K562 (cell line): ENCODE measurements around the gene ZNF77. TPM values are rescaled to one million over a fixed set of nuclear protein-coding genes. Genes with fewer than 3 reads are reported as not detected.

Experiments
- ATF6 ChIP-seq: sonication (generic); formaldehyde crosslinking; IDR thresholded peaks from 2 replicates; pipeline ENCODE4 v1.4.0; 2020; ENCODE audit warnings: mild to moderate bottlenecking, missing genetic modification reagents
- CBX2 ChIP-seq: fragments of 200-600 bp; sonication (generic); IDR thresholded peaks from one replicate; pipeline ENCODE4 v1.6.1; 2012; ENCODE audit warnings: mild to moderate bottlenecking, low read length, inconsistent platforms; ENCODE audit not compliant: insufficient read depth, poor library complexity, severe bottlenecking
- FOSL1 ChIP-seq: fragments of 200-800 bp; sonication (Bioruptor generic); conservative IDR thresholded peaks from 2 replicates; pipeline ENCODE4 v1.6.1; 2016; ENCODE audit warnings: missing genetic modification characterization, missing compliant biosample characterization
- FOXA3 ChIP-seq, 2 experiments: fragments of 450-650 bp in 1 of 2; sonication (generic) in 1 of 2; formaldehyde crosslinking; IDR thresholded peaks in 1 of 2; conservative IDR thresholded peaks in 1 of 2; 2 replicates each; pipeline versions ENCODE4 v1.4.0 to v1.8.0; 2020 to 2022; ENCODE audit warnings: mild to moderate bottlenecking in 2 of 2, missing genetic modification reagents in 1 of 2
- HDAC1 ChIP-seq, 2 experiments: fragments of 450-650 bp; IDR thresholded peaks; 2 replicates each; pipeline ENCODE4 v1.6.1; 2016 to 2017; ENCODE audit warnings: inconsistent platforms in 1 of 2, mild to moderate bottlenecking in 1 of 2, moderate library complexity in 1 of 2
- HMGXB4 ChIP-seq: sonication (generic); formaldehyde crosslinking; IDR thresholded peaks from 2 replicates; pipeline ENCODE4 v1.8.1; 2023; ENCODE audit warnings: mild to moderate bottlenecking, missing genetic modification reagents
- HNRNPK ChIP-seq: fragments of 200-400 bp; formaldehyde crosslinking; IDR thresholded peaks from one replicate; pipeline ENCODE4 v1.6.1; 2018; ENCODE audit warnings: mild to moderate bottlenecking, low read depth, low read length; ENCODE audit not compliant: poor library complexity, severe bottlenecking
- ILK ChIP-seq: fragments of 450-650 bp; IDR thresholded peaks from 2 replicates; pipeline ENCODE4 v1.6.1; 2016; ENCODE audit warnings: missing genetic modification characterization, low read depth, mild to moderate bottlenecking, missing compliant biosample characterization, moderate library complexity, borderline replicate concordance
- KHSRP ChIP-seq: fragments of 450-650 bp; IDR thresholded peaks from 2 replicates; pipeline ENCODE4 v1.6.1; 2017
- MAZ ChIP-seq, 2 experiments: fragments of 450-650 bp in 1 of 2; sonication (generic) in 1 of 2; formaldehyde crosslinking; IDR thresholded peaks in 1 of 2; conservative IDR thresholded peaks in 1 of 2; 2 replicates each; pipeline versions ENCODE4 v1.4.0 to v1.5.0; 2020; ENCODE audit warnings: mild to moderate bottlenecking in 1 of 2, missing genetic modification reagents in 1 of 2
- NCOR1 ChIP-seq: fragments of 450-650 bp; IDR thresholded peaks from 2 replicates; pipeline ENCODE4 v1.6.1; 2016; ENCODE audit warnings: mild to moderate bottlenecking, moderate library complexity
- NFATC3 ChIP-seq: fragments of 450-650 bp; IDR thresholded peaks from 2 replicates; pipeline ENCODE4 v1.6.1; 2017; ENCODE audit warnings: mild to moderate bottlenecking
- RBBP5 ChIP-seq: fragments of 200-600 bp; sonication (generic); IDR thresholded peaks from 2 replicates; pipeline ENCODE4 v1.6.1; 2012; ENCODE audit warnings: borderline replicate concordance, mild to moderate bottlenecking, low read length, control low read depth, inconsistent platforms; ENCODE audit not compliant: insufficient read depth, poor library complexity, severe bottlenecking
- RUNX1 ChIP-seq: sonication (generic); IDR thresholded peaks from 2 replicates; pipeline ENCODE4 v1.6.1; 2016; ENCODE audit warnings: antibody characterized with exemption, low read depth
- TEAD4 ChIP-seq, 2 experiments: sonication (generic) in 1 of 2; formaldehyde crosslinking in 1 of 2; IDR thresholded peaks; 2 replicates each; pipeline versions ENCODE4 v1.6.1 to v1.8.0; 2012 to 2022; ENCODE audit warnings: borderline replicate concordance in 1 of 2, inconsistent platforms in 1 of 2, low read length in 1 of 2, mild to moderate bottlenecking in 1 of 2, missing genetic modification reagents in 1 of 2
- YY1 ChIP-seq, 3 experiments: IDR thresholded peaks; 2 replicates each; pipeline ENCODE4 v1.6.1; 2011; ENCODE audit warnings: low read length in 2 of 3, mild to moderate bottlenecking in 2 of 3, moderate library complexity in 2 of 3, borderline replicate concordance in 1 of 3, control low read depth in 1 of 3, low read depth in 1 of 3; ENCODE audit not compliant: insufficient read depth in 3 of 3, insufficient replicate concordance in 2 of 3, control insufficient read depth in 1 of 3, insufficient read length in 1 of 3; ENCODE audit errors: extremely low read depth in 1 of 3
- ZKSCAN1 ChIP-seq: fragments of 150-350 bp; IDR thresholded peaks from 2 replicates; pipeline ENCODE4 v1.6.1; 2016; ENCODE audit warnings: low read depth, low read length
- polyA plus RNA-seq, 8 experiments: library from polyadenylated mRNA; depleted of rRNA in 4 of 8; stranded (reverse) in 5 of 8; unstranded in 3 of 8; fragments of >200 nt; fragmentation: Nextera tagmentation in 2 of 8; fragmentation: Illumina TruSeq in 1 of 8; extraction: Ambion mirVana in 2 of 8; extraction: Trizol in 1 of 8; gene quantifications; 2 replicates each; pipeline versions ENCODE4 v1.2.1 to v1.2.3, GENCODE V29; 2011 to 2014; ENCODE audit warnings: inconsistent platforms in 1 of 8, missing spikeins in 1 of 8
- total RNA-seq, 7 experiments: library from RNA; depleted of rRNA in 6 of 7; stranded (reverse); fragments of >200 nt in 6 of 7; fragmentation: Illumina TruSeq in 2 of 7; extraction: Trizol in 2 of 7; gene quantifications; 2 replicates each; pipeline versions ENCODE4 v1.2.1 to v1.2.3, GENCODE V29; 2011 to 2021; ENCODE audit warnings: low replicate concordance in 1 of 7
- TF ChIP-seq, protein P1 (sequence below): fragments of 450-650 bp; formaldehyde crosslinking; IDR thresholded peaks from 2 replicates; pipeline ENCODE4 v1.4.0; 2022; ENCODE audit warnings: missing genetic modification characterization
- TF ChIP-seq, protein P2 (sequence below): sonication (generic); formaldehyde crosslinking; IDR thresholded peaks from 2 replicates; pipeline ENCODE4 v1.8.0; 2022; ENCODE audit warnings: mild to moderate bottlenecking, low read depth, missing genetic modification reagents
- TF ChIP-seq, protein P3 (sequence below): sonication (generic); IDR thresholded peaks from 2 replicates; pipeline ENCODE4 v1.6.1; 2016

ZNF77 gene
- total and polyA plus RNA-seq, 9 of the 15 experiments (the other 6 are each of a cell fraction or from before 2014, with no cell fraction given) = 4.3 to 14.5 (median 7.7) TPM

DNA sequence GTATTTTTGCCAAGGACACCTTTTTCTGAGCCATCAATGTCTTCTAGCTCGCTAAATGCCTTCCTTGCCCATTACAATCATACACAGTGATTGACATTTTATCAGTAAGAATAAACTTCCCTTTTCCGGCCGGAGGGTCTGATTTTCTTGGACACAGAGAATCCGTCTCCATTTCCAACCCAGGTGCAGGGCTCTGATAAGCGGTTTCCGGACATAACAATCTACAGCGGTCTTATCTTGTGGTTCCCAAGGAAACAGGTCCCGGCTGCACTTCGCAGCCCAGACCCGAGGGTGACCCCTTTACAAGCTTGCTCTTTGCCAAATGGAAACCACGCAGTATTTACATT, 5.1 kb upstream of the ZNF77 start (continued):
- peak; percentile 99 to 100 for TF ChIP-seq HDAC1 (IDR thresholded peaks at IDR 0.05)
- no peak for TF ChIP-seq ZKSCAN1
- no peak for TF ChIP-seq HMGXB4
- TF ChIP-seq, protein P1, sequence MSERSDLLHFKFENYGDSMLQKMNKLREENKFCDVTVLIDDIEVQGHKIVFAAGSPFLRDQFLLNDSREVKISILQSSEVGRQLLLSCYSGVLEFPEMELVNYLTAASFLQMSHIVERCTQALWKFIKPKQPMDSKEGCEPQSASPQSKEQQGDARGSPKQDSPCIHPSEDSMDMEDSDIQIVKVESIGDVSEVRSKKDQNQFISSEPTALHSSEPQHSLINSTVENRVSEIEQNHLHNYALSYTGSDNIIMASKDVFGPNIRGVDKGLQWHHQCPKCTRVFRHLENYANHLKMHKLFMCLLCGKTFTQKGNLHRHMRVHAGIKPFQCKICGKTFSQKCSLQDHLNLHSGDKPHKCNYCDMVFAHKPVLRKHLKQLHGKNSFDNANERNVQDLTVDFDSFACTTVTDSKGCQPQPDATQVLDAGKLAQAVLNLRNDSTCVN (CRISPR knock-in tag) = no peak
- peak; percentile 37; the same call in 1 of the 2 replicates for TF ChIP-seq ATF6 (CRISPR knock-in tag)
- peak; percentile 83 for TF ChIP-seq RUNX1
- TF ChIP-seq ILK (tag) = no peak
- TF ChIP-seq FOSL1 (tag) = peak; percentile 89
- TF ChIP-seq FOXA3 (CRISPR knock-in tag; conservative IDR thresholded peaks at IDR 0.05 in 1 of 2, IDR thresholded peaks at IDR 0.05 in 1 of 2) = peak in 1 of 2 experiments; percentile 66; a peak in 2 of 4 replicates
- TF ChIP-seq MAZ (CRISPR knock-in tag; conservative IDR thresholded peaks at IDR 0.05 in 1 of 2, IDR thresholded peaks at IDR 0.05 in 1 of 2) = no peak
- TF ChIP-seq KHSRP = peak; percentile 73
- no peak for TF ChIP-seq RBBP5
- no peak for TF ChIP-seq YY1 (IDR thresholded peaks at IDR 0.05; ENCODE audit: borderline replicate concordance in 1 of 3, control insufficient read depth in 1 of 3, extremely low read depth in 1 of 3, insufficient read depth in 3 of 3, insufficient read length in 1 of 3, insufficient replicate concordance in 2 of 3, low read depth in 1 of 3, low read length in 2 of 3)
- peak; percentile 99 for TF ChIP-seq NCOR1
- TF ChIP-seq HNRNPK = no peak
- TF ChIP-seq NFATC3 = peak; percentile 69; the same call in 1 of the 2 replicates
- TF ChIP-seq, protein P2, sequence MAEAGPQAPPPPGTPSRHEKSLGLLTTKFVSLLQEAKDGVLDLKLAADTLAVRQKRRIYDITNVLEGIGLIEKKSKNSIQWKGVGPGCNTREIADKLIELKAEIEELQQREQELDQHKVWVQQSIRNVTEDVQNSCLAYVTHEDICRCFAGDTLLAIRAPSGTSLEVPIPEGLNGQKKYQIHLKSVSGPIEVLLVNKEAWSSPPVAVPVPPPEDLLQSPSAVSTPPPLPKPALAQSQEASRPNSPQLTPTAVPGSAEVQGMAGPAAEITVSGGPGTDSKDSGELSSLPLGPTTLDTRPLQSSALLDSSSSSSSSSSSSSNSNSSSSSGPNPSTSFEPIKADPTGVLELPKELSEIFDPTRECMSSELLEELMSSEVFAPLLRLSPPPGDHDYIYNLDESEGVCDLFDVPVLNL (CRISPR knock-in tag) = no peak
- peak; percentile 99 for TF ChIP-seq TEAD4 (IDR thresholded peaks at IDR 0.05; ENCODE audit: low read length)
- no peak for TF ChIP-seq TEAD4 (CRISPR knock-in tag; IDR thresholded peaks at IDR 0.05; ENCODE audit: borderline replicate concordance)
- TF ChIP-seq CBX2 = no peak
- TF ChIP-seq, protein P3, sequence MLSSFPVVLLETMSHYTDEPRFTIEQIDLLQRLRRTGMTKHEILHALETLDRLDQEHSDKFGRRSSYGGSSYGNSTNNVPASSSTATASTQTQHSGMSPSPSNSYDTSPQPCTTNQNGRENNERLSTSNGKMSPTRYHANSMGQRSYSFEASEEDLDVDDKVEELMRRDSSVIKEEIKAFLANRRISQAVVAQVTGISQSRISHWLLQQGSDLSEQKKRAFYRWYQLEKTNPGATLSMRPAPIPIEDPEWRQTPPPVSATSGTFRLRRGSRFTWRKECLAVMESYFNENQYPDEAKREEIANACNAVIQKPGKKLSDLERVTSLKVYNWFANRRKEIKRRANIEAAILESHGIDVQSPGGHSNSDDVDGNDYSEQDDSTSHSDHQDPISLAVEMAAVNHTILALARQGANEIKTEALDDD = no peak
